Activated T-cell treated with anti-CD3 and anti-CD28 coated beads for 48 hours (primary cell): ENCODE results near the gene TMEM254.
"Not testable (repeated sequence)": the region's sequence is repeated elsewhere in the genome, so short reads cannot be mapped to it uniquely, and the experiment has no call there.

Experiments
- DNase-seq: peaks from one replicate; pipeline ENCODE4 v3.0.0-alpha.2; 2020; ENCODE audit warnings: low read depth

The TMEM254 gene

DNA sequence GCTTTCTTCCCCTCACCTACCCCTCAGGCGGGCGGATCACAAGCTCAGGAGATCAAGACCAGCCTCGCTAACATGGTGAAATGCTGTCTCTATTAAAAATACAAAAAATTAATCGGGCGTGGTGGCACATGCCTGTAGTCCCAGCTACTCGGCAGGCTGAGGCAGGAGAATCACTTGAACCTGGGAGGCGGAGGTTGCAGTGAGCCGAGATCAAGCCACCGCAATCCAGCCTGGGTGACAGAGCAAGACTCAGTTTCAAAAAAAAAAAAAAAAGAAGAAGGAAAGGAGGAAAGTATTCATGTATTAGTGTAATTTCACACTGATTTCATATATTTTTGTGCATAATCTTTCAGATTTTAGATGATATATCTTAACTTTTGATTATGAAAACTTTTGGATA is 55.2 kb downstream of the TMEM254 start:
- not testable (repeated sequence) for DNase-seq

DNA sequence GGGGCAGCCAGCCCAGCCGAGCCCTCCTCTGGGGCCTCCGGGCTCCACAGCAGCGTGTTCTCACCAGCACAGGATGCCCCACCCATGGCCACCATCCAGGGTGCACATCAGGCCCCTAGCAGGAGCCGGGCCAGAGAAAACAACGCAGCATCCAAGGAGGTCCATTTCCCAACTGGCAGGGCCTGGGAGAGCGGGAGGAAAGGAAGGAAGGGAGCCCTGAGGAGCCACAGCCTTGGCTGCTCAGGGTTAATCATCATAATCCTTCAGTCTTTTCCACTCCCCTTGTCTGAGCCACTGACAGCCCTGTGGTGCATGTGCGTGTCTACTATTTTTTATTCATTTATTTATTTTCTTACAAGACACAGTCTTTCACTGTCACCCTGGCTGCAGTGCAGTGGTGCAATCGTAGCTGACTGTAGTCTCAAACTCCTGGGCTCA is 57.7 kb downstream of the TMEM254 start:
- DNase-seq = no peak

DNA sequence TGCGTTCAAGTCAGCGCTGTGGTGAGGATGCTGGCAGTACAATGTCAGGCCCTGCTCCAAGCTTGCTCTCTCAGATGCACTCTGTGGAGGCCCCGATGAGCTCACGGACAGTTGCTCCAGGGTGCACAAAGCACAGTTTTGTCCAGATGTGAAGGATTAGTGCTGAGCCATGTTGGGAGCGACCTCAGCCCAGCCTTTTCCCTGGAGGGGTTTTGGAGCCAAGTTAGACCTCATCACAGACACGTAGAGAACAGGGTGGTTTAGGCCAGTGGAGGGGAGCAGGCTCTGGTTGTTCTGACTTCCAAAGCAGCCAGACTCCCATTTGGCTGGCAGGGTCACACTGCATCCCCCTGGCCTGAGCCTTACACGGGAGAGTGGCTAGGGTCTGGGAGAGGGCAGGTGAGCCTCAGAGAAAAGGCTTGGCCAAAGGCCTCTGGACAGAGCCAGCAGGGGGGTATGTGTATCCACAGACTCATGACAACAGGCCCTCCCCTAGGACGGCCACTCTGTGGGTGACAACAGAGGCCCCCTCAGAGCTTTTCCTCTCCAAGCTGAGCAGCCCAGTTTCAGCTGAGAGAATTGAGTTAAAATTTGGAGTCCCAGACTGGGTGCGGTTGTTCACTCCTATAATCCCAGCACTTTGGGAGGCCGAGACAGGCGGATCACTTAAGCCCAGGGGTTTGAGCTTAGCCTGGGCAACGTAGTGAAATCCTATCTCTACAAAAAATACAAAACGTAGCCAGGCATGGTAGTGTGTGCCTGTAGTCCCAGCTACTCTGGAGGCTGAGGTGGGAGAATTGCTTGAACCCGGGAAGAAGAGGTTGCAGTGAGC is 58.8 kb downstream of the TMEM254 start:
- no peak for DNase-seq

DNA sequence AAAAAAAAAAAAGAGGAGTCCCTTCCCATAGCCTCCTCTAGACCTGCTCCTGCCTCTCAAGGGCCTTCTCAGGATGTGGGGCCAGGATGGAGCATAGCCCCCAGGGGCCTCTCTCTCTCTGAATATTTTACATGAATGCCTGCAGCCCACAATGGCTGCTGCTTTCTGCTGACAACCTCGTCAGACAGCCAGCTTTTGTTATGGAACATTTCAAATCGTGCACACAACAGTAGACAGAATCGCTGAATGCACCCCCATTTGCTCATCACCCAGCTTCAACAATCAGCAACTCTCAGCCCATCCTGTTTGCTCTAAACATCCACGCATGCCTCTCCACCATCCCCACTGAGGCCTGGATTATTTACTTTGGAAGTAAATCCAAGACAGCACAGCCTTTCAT is 59.5 kb downstream of the TMEM254 start:
- no peak for DNase-seq

DNA sequence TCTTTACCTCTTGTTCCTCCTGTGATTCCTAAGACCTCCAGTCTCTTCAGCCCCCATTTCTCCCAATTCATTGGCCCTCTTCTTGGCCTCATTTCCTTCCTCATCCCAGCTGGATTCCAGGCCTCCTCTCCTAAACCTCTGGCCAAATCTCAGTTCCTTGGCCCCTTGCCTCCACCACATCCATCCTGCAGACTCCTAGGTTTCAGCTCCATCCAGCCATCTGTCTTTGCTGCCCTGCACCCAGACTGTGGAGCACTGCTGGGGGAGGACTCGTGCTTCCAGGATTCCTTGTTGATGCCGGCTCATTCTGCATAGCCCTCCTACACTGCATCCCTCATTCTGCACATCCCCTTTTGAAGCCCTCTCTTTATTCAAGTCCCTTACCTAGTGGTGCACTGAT is 60.8 kb downstream of the TMEM254 start:
- DNase-seq = no peak

DNA sequence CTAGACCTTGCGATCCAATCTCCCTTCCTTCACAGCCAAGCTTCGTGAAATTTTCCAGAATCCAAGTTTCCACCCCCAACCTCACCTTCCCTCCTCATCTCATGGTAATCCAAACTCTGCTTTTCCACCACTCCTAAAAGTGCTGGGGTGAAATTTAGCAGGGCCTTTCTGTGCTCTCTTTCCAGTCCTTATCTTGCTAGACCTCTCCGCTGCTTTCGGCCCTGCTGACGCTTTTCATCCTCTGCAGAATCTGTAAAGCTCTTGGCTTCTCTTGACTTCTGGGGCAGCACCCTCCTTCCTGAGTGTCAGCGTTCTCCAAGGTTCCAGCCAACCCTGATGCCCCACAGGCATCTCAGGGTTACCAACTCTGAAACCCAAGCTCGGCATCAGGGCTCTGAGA is 61.8 kb downstream of the TMEM254 start:
- no peak for DNase-seq

DNA sequence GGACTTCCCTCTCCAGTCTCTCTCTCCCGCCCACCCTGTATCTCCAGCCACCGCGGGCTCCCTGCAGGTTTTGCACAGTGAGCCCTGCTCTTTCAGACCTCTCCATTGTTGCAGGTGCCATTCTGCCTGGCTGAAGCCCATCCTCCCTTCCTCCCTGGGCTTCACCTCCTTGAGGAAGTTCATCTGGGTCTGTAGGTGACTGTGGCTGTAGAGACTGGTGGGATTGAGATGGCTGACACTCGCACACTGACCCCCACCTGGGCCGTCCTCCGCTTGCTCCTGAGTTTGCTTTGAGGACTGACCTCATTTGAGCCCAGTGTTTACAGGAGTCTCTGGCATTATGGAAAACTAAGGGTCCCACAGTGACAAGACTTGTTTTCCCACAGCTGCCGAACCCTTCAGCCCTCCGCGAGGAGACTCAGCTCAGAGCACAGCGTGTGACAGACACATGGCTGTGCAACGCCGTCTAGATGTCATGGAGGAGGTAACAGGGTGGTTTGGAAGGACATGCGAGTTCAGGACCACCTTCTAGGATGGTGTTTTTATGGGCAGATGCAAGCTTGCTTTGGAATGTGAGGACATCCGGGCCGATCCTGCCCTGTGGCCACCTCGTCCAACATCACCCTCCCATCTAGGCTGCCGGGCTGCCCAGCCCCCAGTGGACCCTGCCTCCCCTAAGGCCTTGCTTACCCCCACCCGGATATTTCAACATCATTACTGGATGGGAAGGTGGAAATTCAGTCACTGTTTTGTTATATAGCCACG is 63.4 kb downstream of the TMEM254 start:
- no peak for DNase-seq
